ENCODE data around the gene GOSR2. TPM values are rescaled to one million over a fixed set of nuclear protein-coding genes. Genes with fewer than 3 reads are reported as not detected.

GOSR2 gene
- total and polyA plus RNA-seq, 2 of the 8 experiments (the other 6 are each of a cell fraction or from before 2014, with no cell fraction given): 28.2 to 36.2 TPM

DNA sequence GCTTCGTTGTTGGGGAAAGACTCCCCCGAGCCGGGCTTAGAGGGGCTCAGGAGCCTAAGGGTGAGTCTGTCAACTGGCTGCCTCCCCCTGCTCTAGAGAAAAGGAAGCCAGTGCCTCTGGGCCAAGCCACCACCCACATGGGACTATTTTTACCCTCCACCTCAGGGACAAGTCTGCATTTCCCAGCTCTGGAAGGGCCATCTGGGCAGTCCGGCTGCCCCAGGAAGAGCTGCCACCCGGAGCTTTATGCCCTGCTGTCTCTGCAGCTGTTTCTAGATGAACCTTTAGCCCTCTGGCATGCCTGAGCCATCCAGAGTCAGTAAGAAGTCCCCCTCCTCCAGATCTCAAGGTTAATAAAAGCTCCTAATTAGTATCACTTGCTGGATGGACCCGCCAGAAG lies 61.4 kb downstream of the GOSR2 start (continued):
- TF ChIP-seq BACH1 (IDR thresholded peaks at IDR 0.05; ENCODE audit: low read length) (no peak), TAF7 (optimal IDR thresholded peaks at IDR 0.05; ENCODE audit: borderline replicate concordance, low read depth, low read length) (no peak), SIRT6 (IDR thresholded peaks at IDR 0.05; ENCODE audit: low read length) (no peak), ASH2L (IDR thresholded peaks at IDR 0.05; ENCODE audit: low read length) (no peak)
